Activated CD4-positive, alpha-beta memory T cell treated with anti-CD3 and anti-CD28 coated beads, Interleukin-2, amount 10 ng/mL, durations not matched to agents 7 days and 5 days (primary cell): ENCODE measurements around the gene RCAN1. TPM values are rescaled to one million over a fixed set of nuclear protein-coding genes. Genes with fewer than 3 reads are reported as not detected.
"Not testable (repeated sequence)": the region's sequence is repeated elsewhere in the genome, so short reads cannot be mapped to it uniquely, and the experiment has no call there.

Experiments used
- CTCF ChIA-PET: fragments of 350-600 bp; sonication (Branson Sonifier 250); formaldehyde crosslinking; loops from one replicate; lab custom pipeline; 2021; ENCODE audit warnings: antibody characterized with exemption, inconsistent platforms; lab: Charles Lee
- POLR2A ChIA-PET: fragments of 350-600 bp; sonication (Branson Sonifier 250); formaldehyde crosslinking; loops from one replicate; lab custom pipeline; 2021; ENCODE audit warnings: antibody characterized with exemption; lab: Charles Lee
- DNase-seq: peaks from one replicate; pipeline ENCODE4 v3.0.0-alpha.2; 2020
- H3K27ac Mint-ChIP-seq: one replicate; pipeline ENCODE4 v1.8.0; 2021; ENCODE audit warnings: mild to moderate bottlenecking, mixed read lengths
- H3K27me3 Mint-ChIP-seq: one replicate; pipeline ENCODE4 v1.8.0; 2021; ENCODE audit warnings: mixed read lengths
- H3K36me3 Mint-ChIP-seq: one replicate; pipeline ENCODE4 v1.8.0; 2021; ENCODE audit warnings: low read depth, mixed read lengths
- H3K4me1 Mint-ChIP-seq: one replicate; pipeline ENCODE4 v1.8.0; 2021; ENCODE audit warnings: mixed read lengths
- H3K4me3 Mint-ChIP-seq: one replicate; pipeline ENCODE4 v1.8.0; 2021; ENCODE audit warnings: mild to moderate bottlenecking, mixed read lengths
- H3K9me3 Mint-ChIP-seq: one replicate; pipeline ENCODE4 v1.8.0; 2021; ENCODE audit warnings: mixed read lengths
- total RNA-seq, 2 experiments: library from RNA; stranded (reverse); gene quantifications; one replicate each; pipeline ENCODE4 v1.2.3, GENCODE V29; 2021

RCAN1 gene
- total RNA-seq, 2 experiments from 2014 or later: 8.3 to 8.8 TPM

DNA sequence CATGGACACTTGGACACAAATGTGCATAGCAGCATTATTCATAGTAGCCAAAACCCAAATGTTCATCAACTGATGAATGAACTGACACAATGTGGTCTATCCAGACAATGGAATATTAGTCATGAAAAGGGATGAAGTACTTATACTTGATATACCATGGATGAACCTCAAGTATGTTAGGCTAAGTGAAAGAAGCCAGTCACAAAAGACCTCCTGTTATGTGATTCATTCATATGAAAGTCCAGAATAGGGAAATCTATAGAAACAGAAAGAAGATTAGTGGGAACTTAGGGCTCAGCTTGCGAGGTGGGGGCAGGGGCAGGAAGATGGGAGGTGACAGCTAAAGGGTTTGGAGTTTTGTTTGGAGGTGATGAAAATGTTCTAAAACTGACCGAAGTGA lies 110.3 kb downstream of the RCAN1 start:
- Mint-ChIP-seq H3K4me3 (no peak overlapping the region), H3K9me3 (no peaks in the 10 kb centered on the region), H3K36me3 (no peaks in the 10 kb centered on the region), H3K27me3 (peaks cover 4% of the 10 kb centered on the region), H3K27ac (no peak overlapping the region), H3K4me1 (no peaks in the 10 kb centered on the region)
- POLR2A ChIA-PET: no interaction called here
- DNase-seq: no peak
- CTCF ChIA-PET: no interaction called here

DNA sequence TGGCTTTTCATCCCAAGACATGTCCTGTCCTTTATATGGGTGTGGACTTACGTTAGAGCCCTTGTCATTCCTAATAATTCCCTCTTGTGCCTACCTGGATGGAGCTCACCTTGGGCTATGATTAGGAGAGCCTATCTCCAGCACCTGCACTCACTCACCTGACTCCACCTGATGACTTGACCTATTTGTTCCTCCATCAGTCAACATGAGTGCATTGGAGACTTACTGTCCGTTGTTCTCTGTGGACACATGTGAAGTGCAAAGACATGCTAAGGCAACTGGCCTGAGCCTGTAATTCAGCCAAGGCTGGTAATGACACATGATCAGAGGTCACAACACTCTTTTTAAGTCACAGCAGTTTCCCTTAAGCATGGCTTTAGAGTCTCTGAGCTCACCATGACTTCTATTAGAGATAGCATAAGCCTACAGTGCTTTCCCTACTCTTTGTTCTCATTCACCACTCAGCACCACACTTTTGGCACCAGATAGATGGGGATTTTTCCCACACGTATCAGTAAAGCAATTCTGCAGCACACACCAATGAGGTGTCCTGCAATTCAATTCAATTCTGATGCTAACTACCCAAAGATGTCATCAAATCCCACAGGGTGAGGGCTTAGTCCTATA lies 112.3 kb downstream of the RCAN1 start:
- Mint-ChIP-seq H3K36me3 (no peaks in the 10 kb centered on the region), H3K27ac (no peak overlapping the region), H3K27me3 (peaks cover 9% of the 10 kb centered on the region), H3K9me3 (peaks cover 5% of the 10 kb centered on the region), H3K4me3 (no peak overlapping the region), H3K4me1 (no peaks in the 10 kb centered on the region)
- CTCF ChIA-PET: no interaction called here
- no peak for DNase-seq
- POLR2A ChIA-PET: no interaction called here

DNA sequence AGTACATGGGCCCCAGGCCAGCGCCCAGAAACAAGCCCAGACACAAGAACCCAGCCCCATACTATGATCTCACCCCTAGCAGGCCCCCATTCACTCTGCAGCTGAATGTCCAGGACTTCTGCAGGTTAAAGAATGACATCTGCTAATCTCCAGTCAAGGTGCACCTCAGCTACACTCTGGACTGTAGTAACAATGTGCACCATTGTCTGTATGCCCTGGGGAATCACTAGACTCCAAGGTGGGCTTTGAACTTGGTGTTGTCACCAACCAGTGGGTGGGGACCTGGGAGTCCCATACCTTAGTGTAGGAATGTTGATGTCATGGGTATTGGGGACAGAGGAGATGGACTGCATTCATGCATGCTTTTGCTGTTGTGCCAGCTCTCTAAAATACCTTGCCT lies 113.2 kb downstream of the RCAN1 start:
- POLR2A ChIA-PET: no interaction called here
- CTCF ChIA-PET: no interaction called here

DNA sequence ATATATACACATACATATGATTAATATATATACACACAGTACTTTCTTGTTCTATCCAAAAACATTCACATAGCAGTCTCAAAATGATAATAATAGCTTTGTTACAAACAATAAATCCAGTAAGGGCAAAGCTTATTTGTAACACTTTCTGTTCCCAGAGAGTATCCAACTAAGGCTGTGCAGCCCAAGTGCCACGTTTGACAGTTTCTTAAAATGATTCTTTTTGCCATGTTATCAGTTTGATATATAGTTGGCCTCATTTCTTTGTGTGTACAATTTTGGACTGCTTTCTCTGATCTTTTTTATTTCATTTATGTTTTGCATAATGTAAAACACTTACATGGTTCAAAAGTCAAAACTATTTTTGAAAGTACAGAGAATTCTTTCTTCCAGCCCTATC lies 114.7 kb downstream of the RCAN1 start:
- CTCF ChIA-PET: no interaction called here
- POLR2A ChIA-PET: no interaction called here
- Mint-ChIP-seq H3K4me1 (no peaks in the 10 kb centered on the region), H3K4me3 (no peak overlapping the region), H3K27me3 (peaks cover 23% of the 10 kb centered on the region), H3K36me3 (no peaks in the 10 kb centered on the region), H3K9me3 (peaks cover 7% of the 10 kb centered on the region), H3K27ac (no peak overlapping the region)
- DNase-seq: no peak

More for the DNA sequence above, 113.2 kb downstream of the RCAN1 start:
- Mint-ChIP-seq H3K27me3 (peaks cover 16% of the 10 kb centered on the region), H3K4me1 (no peaks in the 10 kb centered on the region), H3K9me3 (peaks cover 7% of the 10 kb centered on the region), H3K36me3 (no peaks in the 10 kb centered on the region), H3K4me3 (no peak overlapping the region), H3K27ac (no peak overlapping the region)
- DNase-seq: no peak

DNA sequence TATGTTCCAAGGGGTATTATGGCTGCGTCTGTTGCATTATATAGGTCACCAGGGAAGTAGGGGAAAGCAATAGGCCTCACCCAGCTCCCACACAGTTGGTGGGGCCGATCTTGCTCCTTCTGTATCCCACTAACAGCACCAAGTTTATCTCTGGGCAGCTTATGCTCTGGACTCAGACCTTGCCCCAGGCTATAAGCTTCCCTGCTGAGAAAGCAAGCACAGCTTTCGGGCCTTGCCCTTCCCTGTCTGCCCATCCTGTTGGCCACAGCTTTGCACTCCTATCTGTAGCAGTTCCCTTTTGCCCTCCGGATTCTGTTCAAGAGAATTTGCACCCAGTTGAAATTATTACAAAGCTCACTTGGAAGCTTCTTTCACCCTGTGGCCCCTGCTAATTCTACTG lies 115.8 kb downstream of the RCAN1 start:
- H3K27ac Mint-ChIP-seq: no peak overlapping the region
- no peak for DNase-seq
- POLR2A ChIA-PET: no interaction called here
- no peaks in the 10 kb centered on the region for H3K36me3 Mint-ChIP-seq
- H3K27me3 Mint-ChIP-seq: peaks cover 23% of the 10 kb centered on the region
- CTCF ChIA-PET: interaction anchor here (0.8 to 0.9 kb wide), 2 partner anchors 10 to 127 kb away, joined by 3 read pairs; no protein-coding TSS in a partner anchor
- H3K4me1 Mint-ChIP-seq: no peaks in the 10 kb centered on the region
- H3K9me3 Mint-ChIP-seq: peaks cover 7% of the 10 kb centered on the region
- no peak overlapping the region for H3K4me3 Mint-ChIP-seq

DNA sequence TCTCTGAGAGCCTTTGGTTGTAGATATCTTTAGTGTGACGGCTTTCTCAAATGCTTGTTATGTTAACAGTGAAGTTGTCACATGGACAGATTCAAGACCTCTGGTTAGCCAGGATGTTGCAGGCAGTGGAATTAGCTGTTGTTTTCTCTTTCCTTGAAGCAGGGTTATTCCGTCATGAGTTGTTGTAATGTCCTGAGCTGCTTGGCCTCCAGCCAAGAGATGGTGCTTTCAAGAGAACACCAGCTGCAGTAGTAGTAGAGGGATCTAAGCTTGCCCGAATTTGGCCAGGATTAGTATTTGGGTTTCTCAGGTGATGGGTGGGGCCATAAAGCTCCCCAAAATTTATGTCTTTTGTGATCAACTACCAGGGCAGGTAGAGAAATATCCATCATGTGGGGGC lies 116.3 kb downstream of the RCAN1 start:
- peaks cover 7% of the 10 kb centered on the region for H3K9me3 Mint-ChIP-seq
- peaks cover 23% of the 10 kb centered on the region for H3K27me3 Mint-ChIP-seq
- no peaks in the 10 kb centered on the region for H3K36me3 Mint-ChIP-seq
- no peak overlapping the region for H3K4me3 Mint-ChIP-seq
- ChIA-PET POLR2A (no interaction called here), CTCF (interaction anchor here (0.9 kb wide), 1 partner anchor 10 kb away, joined by 3 read pairs; no protein-coding TSS in a partner anchor)
- no peak for DNase-seq
- no peak overlapping the region for H3K27ac Mint-ChIP-seq
- no peaks in the 10 kb centered on the region for H3K4me1 Mint-ChIP-seq

DNA sequence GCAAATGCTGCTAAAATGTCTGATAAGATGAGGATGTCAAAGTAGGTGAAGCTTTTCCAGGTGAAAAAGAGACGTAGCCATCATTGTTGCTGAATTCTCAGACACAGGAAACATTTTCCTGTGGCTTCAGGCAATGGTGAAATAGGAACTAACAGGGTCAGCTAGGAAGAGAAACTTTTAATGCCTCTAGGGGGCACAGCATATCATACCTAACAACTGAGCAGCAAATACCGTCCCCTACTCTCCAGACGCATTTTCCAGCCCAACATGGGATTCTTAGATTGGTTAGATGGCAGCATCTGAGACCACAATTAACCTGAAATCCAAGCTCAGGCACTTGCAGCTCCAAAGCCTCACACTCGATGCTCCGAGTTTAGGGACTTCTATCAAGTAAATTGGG lies 131.1 kb downstream of the RCAN1 start:
- H3K4me3 Mint-ChIP-seq, H3K36me3 Mint-ChIP-seq, H3K27me3 Mint-ChIP-seq, DNase-seq, CTCF ChIA-PET, H3K9me3 Mint-ChIP-seq, H3K27ac Mint-ChIP-seq, POLR2A ChIA-PET, H3K4me1 Mint-ChIP-seq: not testable (repeated sequence)

DNA sequence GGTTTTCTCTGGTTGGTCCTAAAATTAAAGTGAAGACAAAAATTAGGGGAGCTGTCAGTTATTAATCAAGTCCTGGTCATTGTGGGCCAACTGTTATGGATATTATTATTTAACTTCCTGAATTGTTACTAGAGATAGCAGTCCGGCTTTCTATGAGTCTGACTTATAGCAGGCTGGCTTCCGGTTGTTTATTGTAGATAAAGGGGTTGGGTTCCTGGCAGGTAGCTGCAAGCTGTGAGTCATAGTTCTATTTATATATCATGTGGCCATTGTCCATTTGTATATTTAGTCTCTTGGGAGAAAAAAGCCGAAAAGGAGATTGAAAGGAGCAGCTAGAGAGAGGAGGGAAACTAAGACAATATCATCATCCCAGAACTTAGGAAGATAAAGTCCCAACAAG lies 131.5 kb downstream of the RCAN1 start:
- H3K27ac Mint-ChIP-seq, DNase-seq, H3K9me3 Mint-ChIP-seq, H3K27me3 Mint-ChIP-seq, POLR2A ChIA-PET, H3K36me3 Mint-ChIP-seq, H3K4me1 Mint-ChIP-seq, H3K4me3 Mint-ChIP-seq, CTCF ChIA-PET: not testable (repeated sequence)

DNA sequence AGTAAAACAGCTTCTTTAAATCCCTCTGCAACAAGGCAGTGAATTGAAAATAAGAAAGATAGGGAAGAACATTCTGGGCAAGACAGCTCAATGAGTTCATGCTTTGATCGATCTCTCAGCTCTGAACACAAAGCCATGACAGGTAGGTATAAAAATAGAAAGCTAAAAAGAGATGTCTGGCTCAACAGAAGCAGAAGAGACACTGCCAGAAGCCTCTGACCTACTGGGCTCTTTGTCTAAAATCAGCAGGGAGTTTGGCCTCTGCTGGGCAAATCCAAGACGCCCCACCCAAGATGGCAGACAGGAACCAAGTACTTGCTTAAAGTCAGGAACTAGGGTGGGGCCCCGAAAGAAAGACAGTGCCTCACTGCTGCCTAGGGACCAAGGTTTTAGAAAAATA lies 147.6 kb downstream of the RCAN1 start:
- H3K9me3 Mint-ChIP-seq, H3K4me3 Mint-ChIP-seq, H3K27ac Mint-ChIP-seq, H3K27me3 Mint-ChIP-seq, H3K36me3 Mint-ChIP-seq, CTCF ChIA-PET, H3K4me1 Mint-ChIP-seq, DNase-seq, POLR2A ChIA-PET: not testable (repeated sequence)

Other genes starting within 250 kb of the RCAN1 start
- gene SMIM11, start 239.6 kb downstream of the RCAN1 start, total RNA-seq: 1 to 10 TPM; 3.1 to 4.2 TPM
- not detected for gene SMIM34, start 191.2 kb downstream of the RCAN1 start, total RNA-seq
- gene KCNE1, start 102.9 kb downstream of the RCAN1 start, total RNA-seq: under 1 TPM in 1 of 2 experiments, not detected in 1; 0.40 TPM
- under 1 TPM in 1 of 2 experiments, not detected in 1; 0.08 TPM for gene CLIC6, start 53.9 kb upstream of the RCAN1 start, total RNA-seq